Esophagus squamous epithelium (tissue), 5 donors: ENCODE results near the gene ADGRD1. TPM values are rescaled to one million over a fixed set of nuclear protein-coding genes. Genes with fewer than 3 reads are reported as not detected.

Source experiments
- DNase-seq: peaks from one replicate; lab custom pipeline; 2025; lab: John Stamatoyannopoulos, UW
- H3K27ac ChIP-seq, 4 donors: fragments of 200-600 bp; sonication (generic); one replicate each; pipeline ENCODE4 v1.5.1; 2016 to 2019; ENCODE audit warnings: mild to moderate bottlenecking in 1 of 4
- H3K27me3 ChIP-seq, 4 donors: fragments of 200-600 bp; sonication (generic); 1 replicate in 3 of 4; 2 replicates in 1 of 4; pipeline versions ENCODE4 v1.5.1 to v1.6.0; 2017 to 2021; ENCODE audit warnings: antibody characterized with exemption in 1 of 4
- H3K36me3 ChIP-seq, 3 donors: fragments of 200-600 bp; sonication (generic); one replicate each; pipeline ENCODE4 v1.5.1; 2016 to 2019
- H3K4me1 ChIP-seq, 3 donors: fragments of 200-600 bp; sonication (generic); one replicate each; pipeline ENCODE4 v1.5.1; 2017 to 2019
- H3K4me3 ChIP-seq, 4 donors: fragments of 200-600 bp; sonication (generic); 1 replicate in 3 of 4; 2 replicates in 1 of 4; pipeline ENCODE4 v1.5.1; 2016 to 2019; ENCODE audit warnings: mild to moderate bottlenecking in 2 of 4, moderate library complexity in 1 of 4
- H3K9me3 ChIP-seq, 3 donors: fragments of 200-600 bp; sonication (generic); one replicate each; pipeline ENCODE4 v1.5.1; 2016 to 2019
- CTCF ChIP-seq, 6 experiments: fragments of 450-650 bp in 4 of 6; fragments of 200-600 bp in 2 of 6; sonication (generic) in 2 of 6; IDR thresholded peaks; one replicate each; pipeline ENCODE4 v1.5.1; 2016 to 2019; ENCODE audit warnings: antibody characterized with exemption in 6 of 6, mild to moderate bottlenecking in 4 of 6, moderate library complexity in 4 of 6
- POLR2A ChIP-seq, 4 donors: fragments of 450-650 bp; IDR thresholded peaks; one replicate each; pipeline ENCODE4 v1.6.1; 2017; ENCODE audit warnings: antibody characterized with exemption in 4 of 4, mild to moderate bottlenecking in 4 of 4, moderate library complexity in 3 of 4
- WGBS, 2 donors: methylation state at CpG; one replicate each; pipeline ENCODE4 v1.1.5; 2018; 5-methylcytosine and 5-hydroxymethylcytosine counted together
- intact Hi-C: fragments of 100-400 bp; cut with DNase I; formaldehyde crosslinking; loops from one replicate; pipeline ENCODE4 v1.15.0; 2022
- total RNA-seq, 4 donors: library from RNA; depleted of rRNA; stranded (reverse); fragments of >200 nt; gene quantifications; one replicate each; pipeline ENCODE4 v1.1.0, GENCODE V29; 2016
- donor health status: DM: yes; HTN: yes; CAD: no.

Gene ADGRD1
- total RNA-seq, 4 donors from 2014 or later: 2.2 to 28.2 (median 8.8) TPM

- H3K4me3 ChIP-seq: no peak overlapping the region
- no peaks in the 10 kb centered on the region for H3K9me3 ChIP-seq
- intact Hi-C loops: no loop called here
- no peak overlapping the region for H3K27ac ChIP-seq
- H3K27me3 ChIP-seq: peaks cover 0 to 3% (median 0%) of the 10 kb centered on the region in 4 donors
- H3K36me3 ChIP-seq: peaks cover 0 to 5% (median 0%) of the 10 kb centered on the region in 3 donors
- H3K4me1 ChIP-seq: peaks cover under 1 to 2% (median 1%) of the 10 kb centered on the region in 3 donors
- TF ChIP-seq CTCF (IDR thresholded peaks at IDR 0.05) (no peak), POLR2A (IDR thresholded peaks at IDR 0.05) (no peak)
- no peak for DNase-seq
- WGBS, 2 donors: 67 to 84% methylated on average over 10 to 20 of the region's 38 CpGs
These were observed 134.4 kb downstream of the ADGRD1 start for GRCh38 chr12:131087991-131088700.

DNA sequence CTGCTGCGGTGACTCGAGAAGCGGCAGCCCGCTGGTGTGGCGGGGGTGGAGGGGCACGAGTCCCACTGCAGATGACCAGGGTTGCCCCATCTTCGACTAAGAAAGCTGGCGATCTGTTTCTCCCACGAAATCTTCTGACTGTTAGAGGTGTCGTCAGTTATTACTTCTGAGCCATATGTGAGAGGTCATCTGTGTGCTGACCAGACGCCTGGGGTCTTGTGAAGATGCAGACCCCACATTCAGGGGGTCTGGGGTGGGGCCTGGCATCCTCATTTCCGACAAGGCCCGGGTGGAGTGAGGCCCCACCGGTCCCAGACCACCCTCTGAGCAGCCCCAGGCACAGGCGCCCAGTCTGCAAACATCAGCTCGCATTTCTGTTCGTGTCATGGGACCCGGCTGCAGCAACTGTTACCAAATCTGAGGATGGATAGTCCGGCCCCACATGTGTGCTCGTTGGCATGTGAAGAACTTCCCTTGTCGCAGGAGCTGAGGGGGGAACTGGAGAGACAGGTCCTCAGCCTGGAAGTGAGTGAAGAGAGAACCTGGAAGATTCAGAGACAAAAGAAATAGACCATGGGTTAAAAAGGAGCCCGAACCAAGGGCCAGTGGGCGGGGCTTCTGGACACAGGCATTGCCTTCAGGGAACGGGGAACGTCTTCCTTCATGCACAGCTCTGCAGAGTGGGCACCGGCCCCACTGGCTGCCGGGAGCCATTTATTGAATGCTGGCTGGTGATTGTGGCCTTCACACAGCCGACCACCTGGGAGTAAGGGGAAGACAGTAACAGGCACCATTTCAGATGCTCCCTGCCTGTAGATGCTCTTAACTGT lies 135.2 kb downstream of the ADGRD1 start:
- intact Hi-C loops: no loop called here
- no peak for DNase-seq
- WGBS, 2 donors: 77 to 82% methylated on average over 19 to 20 of the region's 28 CpGs

GRCh38 chr12:131089531-131090273 lies 136.0 kb downstream of the ADGRD1 start:
- Histone ChIP-seq H3K27ac (no peak overlapping the region), H3K36me3 (peaks cover 0 to 2% (median 0%) of the 10 kb centered on the region in 3 donors), H3K27me3 (peaks cover 0 to 8% (median 0%) of the 10 kb centered on the region in 4 donors), H3K9me3 (no peaks in the 10 kb centered on the region), H3K4me1 (peaks cover 4 to 10% (median 5%) of the 10 kb centered on the region in 3 donors), H3K4me3 (no peak overlapping the region)
- WGBS, 2 donors: 69 to 70% methylated on average over 9 of the region's 11 CpGs
- TF ChIP-seq CTCF (IDR thresholded peaks at IDR 0.05): no peak
- no peak for TF ChIP-seq POLR2A (IDR thresholded peaks at IDR 0.05)
- no peak for DNase-seq
- intact Hi-C loops: no loop called here

More for the DNA sequence above, 135.2 kb downstream of the ADGRD1 start:
- peaks cover 0 to 5% (median 0%) of the 10 kb centered on the region in 3 donors for H3K36me3 ChIP-seq
- H3K27ac ChIP-seq: no peak overlapping the region
- no peak overlapping the region for H3K4me3 ChIP-seq
- H3K9me3 ChIP-seq: no peaks in the 10 kb centered on the region
- TF ChIP-seq POLR2A (IDR thresholded peaks at IDR 0.05) (no peak), CTCF (IDR thresholded peaks at IDR 0.05) (no peak)
- H3K4me1 ChIP-seq: peaks cover 4 to 10% (median 5%) of the 10 kb centered on the region in 3 donors
- peaks cover 0 to 6% (median 0%) of the 10 kb centered on the region in 4 donors for H3K27me3 ChIP-seq

- no peak for DNase-seq
- no peak for TF ChIP-seq CTCF (IDR thresholded peaks at IDR 0.05)
- no peak for TF ChIP-seq POLR2A (IDR thresholded peaks at IDR 0.05)
- Histone ChIP-seq H3K4me1 (peaks cover 4 to 10% (median 5%) of the 10 kb centered on the region in 3 donors), H3K36me3 (no peaks in the 10 kb centered on the region), H3K4me3 (no peak overlapping the region), H3K9me3 (no peaks in the 10 kb centered on the region), H3K27ac (no peak overlapping the region), H3K27me3 (peaks cover 0 to 12% (median 0%) of the 10 kb centered on the region in 4 donors)
- intact Hi-C loops: no loop called here
- WGBS, 2 donors: 76% methylated on average over 11 to 13 of the region's 14 CpGs
These were observed 136.8 kb downstream of the ADGRD1 start for GRCh38 chr12:131090274-131091210.
